SK-N-SH (cell line): ENCODE results near the gene OSBPL7.

Source experiments
- EP300 ChIP-seq, 2 experiments: IDR thresholded peaks; 2 replicates each; pipeline versions ENCODE4 v1.4.0 to v1.6.1; 2012; ENCODE audit warnings: borderline replicate concordance in 1 of 2, low read depth in 1 of 2, low read length in 1 of 2
- JUND ChIP-seq: IDR thresholded peaks from 2 replicates; pipeline ENCODE4 v1.4.0; 2012
- POLR2AphosphoS5 ChIP-seq: IDR thresholded peaks from 2 replicates; pipeline ENCODE4 v1.6.1; 2012; ENCODE audit warnings: low read depth, low read length
- RAD21 ChIP-seq: IDR thresholded peaks from 2 replicates; pipeline ENCODE4 v1.6.1; 2012; ENCODE audit warnings: mild to moderate bottlenecking, low read length
- RFX5 ChIP-seq: IDR thresholded peaks from 2 replicates; pipeline ENCODE4 v1.6.1; 2012; ENCODE audit warnings: mild to moderate bottlenecking, improper control_type of control experiment, low read length
- TAF1 ChIP-seq: IDR thresholded peaks from 2 replicates; pipeline ENCODE4 v1.6.1; 2012; ENCODE audit warnings: low read depth, mild to moderate bottlenecking, low read length, moderate library complexity, borderline replicate concordance
- YY1 ChIP-seq: IDR thresholded peaks from 2 replicates; pipeline ENCODE4 v1.4.0; 2012; ENCODE audit warnings: low read depth, mild to moderate bottlenecking
- TF ChIP-seq, protein P1 (sequence below): IDR thresholded peaks from 2 replicates; pipeline ENCODE4; 2012
- TF ChIP-seq, protein P2 (sequence below): fragments of 200-600 bp; sonication (generic); IDR thresholded peaks from 2 replicates; pipeline ENCODE4 v1.6.1; 2017; ENCODE audit warnings: antibody characterized with exemption, mild to moderate bottlenecking, moderate library complexity
- TF ChIP-seq, protein P3 (sequence below): IDR thresholded peaks from 2 replicates; pipeline ENCODE4 v1.4.0; 2012; ENCODE audit warnings: low read depth

DNA sequence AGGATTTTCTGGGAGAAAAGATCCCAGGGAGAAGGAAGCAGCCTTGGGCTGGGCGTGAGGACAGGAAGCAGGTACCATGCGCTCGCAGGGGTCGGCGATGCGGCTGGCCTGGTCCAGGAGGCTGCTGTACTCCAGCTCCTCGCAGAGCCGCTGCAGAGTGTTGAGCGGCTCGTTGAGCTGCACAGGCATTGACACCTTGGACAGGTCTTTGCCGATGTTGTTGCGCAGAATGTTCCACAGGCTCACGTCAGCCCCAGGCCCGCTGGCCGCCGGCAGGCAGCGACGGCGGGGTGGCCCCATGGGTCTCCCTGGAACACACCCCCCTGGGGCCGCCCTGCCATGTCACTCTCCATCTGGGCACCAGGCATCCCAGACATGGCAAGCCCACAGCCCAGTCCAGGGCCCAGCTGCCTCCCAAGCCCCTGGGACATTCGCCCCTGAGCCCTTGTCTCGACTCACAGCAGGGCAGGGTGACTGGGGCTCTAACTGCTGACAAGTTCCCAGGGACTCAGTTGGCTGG, 8.0 kb downstream of the OSBPL7 start:
- TF ChIP-seq JUND (no peak), RFX5 (no peak), YY1 (no peak), EP300 (IDR thresholded peaks at IDR 0.05; ENCODE audit: borderline replicate concordance in 1 of 2, low read depth in 1 of 2, low read length in 1 of 2) (no peak), POLR2AphosphoS5 (no peak), TAF1 (no peak), RAD21 (no peak)
- TF ChIP-seq, protein P1, sequence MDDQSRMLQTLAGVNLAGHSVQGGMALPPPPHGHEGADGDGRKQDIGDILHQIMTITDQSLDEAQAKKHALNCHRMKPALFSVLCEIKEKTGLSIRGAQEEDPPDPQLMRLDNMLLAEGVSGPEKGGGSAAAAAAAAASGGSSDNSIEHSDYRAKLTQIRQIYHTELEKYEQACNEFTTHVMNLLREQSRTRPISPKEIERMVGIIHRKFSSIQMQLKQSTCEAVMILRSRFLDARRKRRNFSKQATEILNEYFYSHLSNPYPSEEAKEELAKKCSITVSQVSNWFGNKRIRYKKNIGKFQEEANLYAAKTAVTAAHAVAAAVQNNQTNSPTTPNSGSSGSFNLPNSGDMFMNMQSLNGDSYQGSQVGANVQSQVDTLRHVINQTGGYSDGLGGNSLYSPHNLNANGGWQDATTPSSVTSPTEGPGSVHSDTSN: no peak
- TF ChIP-seq, protein P2, sequence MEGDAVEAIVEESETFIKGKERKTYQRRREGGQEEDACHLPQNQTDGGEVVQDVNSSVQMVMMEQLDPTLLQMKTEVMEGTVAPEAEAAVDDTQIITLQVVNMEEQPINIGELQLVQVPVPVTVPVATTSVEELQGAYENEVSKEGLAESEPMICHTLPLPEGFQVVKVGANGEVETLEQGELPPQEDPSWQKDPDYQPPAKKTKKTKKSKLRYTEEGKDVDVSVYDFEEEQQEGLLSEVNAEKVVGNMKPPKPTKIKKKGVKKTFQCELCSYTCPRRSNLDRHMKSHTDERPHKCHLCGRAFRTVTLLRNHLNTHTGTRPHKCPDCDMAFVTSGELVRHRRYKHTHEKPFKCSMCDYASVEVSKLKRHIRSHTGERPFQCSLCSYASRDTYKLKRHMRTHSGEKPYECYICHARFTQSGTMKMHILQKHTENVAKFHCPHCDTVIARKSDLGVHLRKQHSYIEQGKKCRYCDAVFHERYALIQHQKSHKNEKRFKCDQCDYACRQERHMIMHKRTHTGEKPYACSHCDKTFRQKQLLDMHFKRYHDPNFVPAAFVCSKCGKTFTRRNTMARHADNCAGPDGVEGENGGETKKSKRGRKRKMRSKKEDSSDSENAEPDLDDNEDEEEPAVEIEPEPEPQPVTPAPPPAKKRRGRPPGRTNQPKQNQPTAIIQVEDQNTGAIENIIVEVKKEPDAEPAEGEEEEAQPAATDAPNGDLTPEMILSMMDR: no peak
- TF ChIP-seq, protein P3, sequence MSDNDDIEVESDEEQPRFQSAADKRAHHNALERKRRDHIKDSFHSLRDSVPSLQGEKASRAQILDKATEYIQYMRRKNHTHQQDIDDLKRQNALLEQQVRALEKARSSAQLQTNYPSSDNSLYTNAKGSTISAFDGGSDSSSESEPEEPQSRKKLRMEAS: no peak
